HTERT RPE-1 (cell line): ENCODE results near the gene KCNN2.

Experiments
- in situ Hi-C: fragments of 300-500 bp; cut with MboI; formaldehyde crosslinking; loops from 4 replicates; pipeline ENCODE4 v1.14.3; 2020; ENCODE audit warnings: low sequenced_read_pairs

Gene KCNN2

DNA sequence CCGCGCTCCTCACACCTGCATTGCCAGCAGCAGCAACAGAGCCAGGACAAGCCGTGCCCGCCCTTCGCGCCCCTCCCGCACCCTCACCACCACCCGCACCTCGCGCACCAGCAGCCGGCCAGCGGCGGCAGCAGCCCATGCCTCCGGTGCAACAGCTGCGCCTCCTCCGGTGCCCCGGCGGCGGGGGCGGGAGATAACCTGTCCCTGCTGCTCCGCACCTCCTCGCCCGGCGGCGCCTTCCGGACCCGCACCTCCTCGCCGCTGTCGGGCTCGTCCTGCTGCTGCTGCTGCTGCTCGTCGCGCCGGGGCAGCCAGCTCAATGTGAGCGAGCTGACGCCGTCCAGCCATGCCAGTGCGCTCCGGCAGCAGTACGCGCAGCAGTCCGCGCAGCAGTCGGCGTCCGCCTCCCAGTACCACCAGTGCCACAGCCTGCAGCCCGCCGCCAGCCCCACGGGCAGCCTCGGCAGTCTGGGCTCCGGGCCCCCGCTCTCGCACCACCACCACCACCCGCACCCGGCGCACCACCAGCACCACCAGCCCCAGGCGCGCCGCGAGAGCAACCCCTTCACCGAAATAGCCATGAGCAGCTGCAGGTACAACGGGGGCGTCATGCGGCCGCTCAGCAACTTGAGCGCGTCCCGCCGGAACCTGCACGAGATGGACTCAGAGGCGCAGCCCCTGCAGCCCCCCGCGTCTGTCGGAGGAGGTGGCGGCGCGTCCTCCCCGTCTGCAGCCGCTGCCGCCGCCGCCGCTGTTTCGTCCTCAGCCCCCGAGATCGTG lies 517 bp downstream of the KCNN2 start:
- in situ Hi-C loops: no loop called here

DNA sequence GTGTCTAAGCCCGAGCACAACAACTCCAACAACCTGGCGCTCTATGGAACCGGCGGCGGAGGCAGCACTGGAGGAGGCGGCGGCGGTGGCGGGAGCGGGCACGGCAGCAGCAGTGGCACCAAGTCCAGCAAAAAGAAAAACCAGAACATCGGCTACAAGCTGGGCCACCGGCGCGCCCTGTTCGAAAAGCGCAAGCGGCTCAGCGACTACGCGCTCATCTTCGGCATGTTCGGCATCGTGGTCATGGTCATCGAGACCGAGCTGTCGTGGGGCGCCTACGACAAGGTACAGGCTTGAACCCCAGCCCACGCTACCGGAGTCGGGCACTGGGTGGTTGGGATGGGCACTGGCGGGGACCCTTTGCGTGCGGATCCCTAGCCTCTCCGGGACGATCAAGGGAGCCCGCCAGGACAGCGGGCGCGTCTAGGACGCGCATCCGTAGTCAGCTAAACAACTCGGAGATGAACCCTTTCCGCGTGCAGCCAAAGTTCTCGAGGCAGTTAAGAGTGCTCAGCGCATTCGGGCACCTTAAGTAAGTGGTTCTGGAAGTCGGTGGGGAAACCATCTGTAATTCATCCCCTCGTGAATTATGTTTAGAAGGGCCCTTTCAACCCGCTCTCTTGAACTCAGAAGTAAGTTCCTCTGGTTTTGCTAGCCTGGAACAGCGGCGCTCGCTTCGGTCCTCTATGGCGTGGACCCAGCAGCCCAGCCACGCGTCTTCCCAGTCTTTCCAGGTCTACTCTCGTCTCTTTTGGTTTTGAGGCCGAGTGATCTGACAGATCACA lies 1.3 kb downstream of the KCNN2 start:
- in situ Hi-C loops: no loop called here

DNA sequence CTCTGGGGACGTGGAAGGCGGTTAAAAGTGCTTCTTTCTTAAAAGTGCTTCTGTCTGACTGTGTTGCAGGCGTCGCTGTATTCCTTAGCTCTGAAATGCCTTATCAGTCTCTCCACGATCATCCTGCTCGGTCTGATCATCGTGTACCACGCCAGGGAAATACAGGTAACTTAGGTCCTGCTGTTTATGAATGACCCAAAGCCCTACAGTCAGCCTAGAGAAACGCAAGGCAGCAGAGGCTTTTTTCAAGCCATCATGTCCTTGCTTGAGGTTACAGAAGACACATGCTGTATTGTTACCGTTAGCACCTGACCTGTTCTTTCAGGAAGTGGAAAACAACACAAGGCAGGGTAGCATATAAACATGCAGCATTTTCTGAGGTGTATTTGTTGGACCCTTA lies 2.0 kb downstream of the KCNN2 start:
- in situ Hi-C loops: no loop called here

DNA sequence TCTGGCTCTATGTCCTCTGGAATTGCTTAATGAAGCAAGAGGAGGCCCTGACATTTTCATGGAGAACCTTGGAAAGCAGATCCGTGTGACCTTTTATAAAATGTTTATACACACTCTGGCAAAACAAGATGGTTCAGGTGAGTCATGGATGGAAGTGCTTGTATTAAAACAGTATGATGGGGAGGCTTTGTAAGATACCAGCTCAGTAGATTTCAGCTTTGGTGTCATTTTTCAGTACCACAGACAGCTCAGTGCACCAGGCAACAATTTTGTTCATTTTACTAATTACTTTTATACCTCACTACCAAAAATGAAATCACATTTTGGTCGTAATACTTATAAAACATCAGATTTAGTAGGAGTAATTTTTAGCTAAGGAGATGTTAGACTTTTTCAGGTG lies 5.2 kb downstream of the KCNN2 start:
- in situ Hi-C loops: no loop called here

DNA sequence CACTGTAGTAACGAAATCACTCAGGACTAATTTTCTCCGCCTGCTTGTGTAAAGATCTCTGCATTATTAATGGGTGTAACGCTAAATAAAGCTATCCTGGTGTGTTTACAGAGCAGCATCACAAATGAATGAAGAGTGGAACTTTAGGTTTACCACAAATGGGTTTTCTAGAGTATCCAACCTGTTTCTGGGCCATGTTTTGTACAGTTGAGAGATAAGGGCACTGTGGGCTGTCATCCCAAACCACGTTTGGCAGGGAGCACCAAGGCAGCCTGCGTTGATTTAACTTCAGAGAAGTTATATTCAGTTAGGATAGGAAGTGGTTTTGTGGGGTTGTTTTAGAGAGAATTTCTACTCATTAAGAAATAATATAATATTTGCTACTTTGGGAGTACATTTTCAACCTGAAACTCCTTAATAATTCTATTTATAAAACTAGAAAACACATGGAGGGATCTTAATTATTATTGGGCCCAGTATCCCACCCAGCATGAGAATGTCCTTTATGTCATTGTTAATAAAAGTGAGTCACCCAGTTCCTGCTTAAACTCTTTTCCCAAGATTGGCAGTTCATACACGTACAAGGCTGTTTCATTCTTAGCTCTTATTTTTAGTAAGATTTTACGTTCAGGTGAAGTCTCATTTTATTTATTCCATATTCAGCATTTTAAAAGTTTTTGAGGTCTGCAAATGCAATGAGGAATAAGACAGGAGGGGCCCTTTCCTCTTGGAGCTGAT lies 8.0 kb downstream of the KCNN2 start:
- in situ Hi-C loops: no loop called here

DNA sequence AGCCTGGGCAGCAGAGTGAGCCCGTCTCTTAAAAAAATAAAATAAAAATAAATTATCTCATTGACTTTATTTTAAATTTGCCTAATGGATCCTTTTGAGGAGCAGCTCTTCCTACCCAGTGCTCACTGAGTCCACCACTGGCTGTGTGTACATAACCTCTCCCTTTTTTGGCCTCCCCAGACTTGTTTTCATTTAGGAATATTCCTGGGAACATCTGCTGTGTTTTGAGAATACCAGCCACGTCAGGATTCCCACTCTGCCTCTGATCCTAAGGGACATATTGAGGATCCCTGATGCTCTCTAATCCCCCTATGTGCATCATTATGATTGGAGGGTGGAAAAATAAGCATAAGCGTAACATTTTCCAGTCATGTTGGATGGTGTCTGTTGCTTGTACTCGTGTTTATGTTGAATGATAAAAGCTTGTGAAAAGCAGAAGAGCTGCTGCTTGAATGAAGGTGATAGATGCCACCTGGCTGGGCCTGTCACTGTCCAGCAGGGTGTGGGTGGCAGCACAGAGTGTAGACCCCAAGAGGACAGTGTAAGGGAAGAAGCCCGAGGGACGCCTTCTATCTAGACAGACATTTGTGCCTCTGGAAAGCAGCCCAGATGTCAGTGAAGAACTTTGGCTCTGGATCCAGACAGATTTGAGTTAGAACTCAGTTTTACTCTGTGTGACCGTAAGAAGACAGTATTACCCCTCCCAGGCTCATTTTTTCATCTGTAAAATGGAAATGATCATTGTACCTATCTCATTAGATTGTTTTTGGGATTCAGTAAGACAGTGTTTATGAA lies 15.4 kb downstream of the KCNN2 start:
- in situ Hi-C loops: no loop called here

DNA sequence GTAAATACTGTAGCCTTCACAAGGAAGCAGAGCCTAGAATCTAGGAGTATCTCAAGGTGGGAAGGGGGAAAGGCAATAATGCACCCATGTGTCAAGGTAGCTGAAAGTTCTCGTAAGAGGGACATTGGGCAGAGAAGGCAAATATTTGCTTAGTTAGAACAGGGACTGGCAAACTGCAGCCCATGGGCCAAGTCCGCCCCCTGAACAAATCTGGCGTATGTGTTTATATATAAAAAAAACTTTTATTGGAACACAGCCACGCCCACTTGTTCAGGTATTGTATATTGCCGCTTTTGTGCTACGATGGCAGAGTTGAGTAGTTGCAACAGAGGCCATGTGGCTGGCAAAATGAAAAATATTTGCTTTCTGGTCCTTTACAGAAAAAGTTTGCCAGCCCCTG lies 16.1 kb downstream of the KCNN2 start:
- in situ Hi-C loops: no loop called here

DNA sequence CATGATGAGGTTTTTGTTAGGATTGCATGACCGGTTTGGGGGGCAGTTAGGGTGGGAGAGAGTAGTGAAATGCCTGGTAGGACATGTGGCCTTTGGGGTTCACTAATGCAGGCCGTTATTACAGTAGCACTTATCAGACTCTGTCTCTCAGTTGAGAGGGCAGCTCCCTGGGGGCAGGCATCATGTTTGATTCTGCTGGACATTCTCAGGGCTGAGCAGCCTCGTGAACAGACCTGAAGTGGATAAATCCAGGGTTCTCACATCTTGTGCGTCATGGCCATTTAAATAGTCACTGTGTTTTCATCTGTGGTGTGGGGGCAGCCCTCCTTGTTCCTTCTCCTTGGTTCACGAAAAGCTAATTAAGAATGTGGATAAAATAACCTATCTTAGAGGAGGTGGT lies 18.9 kb downstream of the KCNN2 start:
- in situ Hi-C loops: no loop called here

DNA sequence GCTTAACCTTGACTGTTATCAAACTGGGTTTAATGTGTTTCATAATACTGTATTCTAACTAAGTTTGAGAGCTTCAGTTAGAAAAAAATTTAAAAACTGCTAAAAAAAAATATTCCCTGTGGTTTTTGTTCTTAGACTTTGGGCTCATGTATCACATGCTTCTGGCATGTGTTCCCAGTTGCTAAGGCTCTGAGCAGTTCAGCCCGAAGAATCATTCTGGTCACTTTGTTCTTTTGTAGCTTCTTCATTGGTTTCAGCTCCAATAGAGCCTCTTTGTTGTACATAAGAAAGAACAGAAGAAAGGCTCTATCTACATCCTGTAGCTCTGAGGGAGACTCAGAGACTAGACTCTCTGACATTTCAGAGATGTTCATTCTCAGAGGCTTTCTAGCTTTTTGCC lies 25.6 kb downstream of the KCNN2 start:
- in situ Hi-C loops: no loop called here

DNA sequence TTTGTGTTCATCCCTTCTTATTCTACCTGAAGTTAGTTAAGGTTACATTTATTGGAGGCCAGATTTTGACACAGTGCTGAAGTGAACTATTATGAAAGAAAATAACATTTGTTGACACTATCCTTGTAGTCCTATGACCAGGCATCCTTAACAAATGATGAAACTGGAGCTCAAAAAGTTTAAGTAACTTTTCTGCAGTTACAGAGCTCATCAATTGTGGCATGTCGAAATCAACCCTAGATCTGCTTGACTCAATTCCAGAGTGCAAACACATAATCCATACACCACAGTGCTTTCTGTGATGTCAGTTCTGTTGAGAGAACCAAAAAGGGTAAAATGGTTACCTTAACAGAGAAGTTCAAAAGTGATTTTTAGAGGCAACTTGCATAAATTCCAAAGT lies 28.6 kb downstream of the KCNN2 start:
- in situ Hi-C loops: no loop called here

DNA sequence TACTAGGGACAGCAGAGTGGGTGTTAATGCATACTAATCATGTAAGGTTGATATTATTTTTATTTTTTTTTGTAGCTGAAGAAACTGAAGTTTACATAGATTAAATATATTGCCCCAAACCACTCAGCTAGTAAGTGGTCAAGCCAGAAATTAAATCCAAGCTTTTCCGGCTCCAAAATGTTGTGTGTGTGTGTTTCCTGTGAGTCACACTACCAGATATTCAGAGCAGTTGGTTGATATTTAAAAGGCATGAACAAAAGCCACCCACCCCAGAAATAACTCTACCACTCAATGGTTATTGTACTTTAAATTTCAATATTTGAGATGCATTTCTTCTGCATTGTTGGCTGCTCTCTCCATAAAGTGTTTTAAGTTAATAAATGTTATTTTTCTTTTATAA lies 29.5 kb downstream of the KCNN2 start:
- in situ Hi-C loops: no loop called here

DNA sequence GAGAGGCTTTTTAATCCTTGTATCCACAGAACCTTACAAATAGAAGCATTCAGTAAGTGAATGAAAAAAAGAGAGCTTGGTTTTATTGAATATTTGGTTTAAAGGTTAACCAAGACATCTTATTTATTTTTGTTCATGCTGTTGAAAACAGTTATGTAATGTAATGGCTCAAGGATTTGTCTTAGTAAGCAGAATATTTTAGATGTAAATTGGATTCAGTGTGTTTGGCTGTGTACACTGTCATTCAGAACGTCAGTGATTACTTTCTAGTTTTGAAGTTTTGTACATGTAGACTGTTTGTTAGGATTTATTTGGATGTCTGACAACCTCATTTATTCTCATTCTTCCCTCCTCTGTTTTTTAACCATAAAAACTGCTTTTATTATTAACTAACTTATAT lies 31.3 kb downstream of the KCNN2 start:
- in situ Hi-C loops: no loop called here

DNA sequence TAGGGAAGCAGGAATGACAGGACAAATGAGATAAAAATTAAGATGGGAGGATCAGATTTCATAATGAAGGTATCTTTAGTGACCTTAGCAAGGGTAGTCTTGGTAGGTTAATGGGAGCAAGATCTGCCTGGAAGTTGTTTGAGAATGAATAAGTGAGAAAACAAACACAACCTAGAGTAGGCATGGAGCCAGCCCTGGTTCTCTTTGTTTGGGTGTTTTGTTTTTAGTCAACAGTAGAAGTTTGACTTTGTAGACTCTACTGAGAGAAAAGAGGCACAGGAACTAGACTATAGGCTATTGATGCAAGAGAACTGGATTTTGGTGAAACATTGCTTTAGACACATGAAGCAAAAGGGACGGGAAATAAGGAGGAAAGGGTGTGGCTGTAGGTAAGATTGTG lies 40.3 kb downstream of the KCNN2 start:
- in situ Hi-C loops: no loop called here

DNA sequence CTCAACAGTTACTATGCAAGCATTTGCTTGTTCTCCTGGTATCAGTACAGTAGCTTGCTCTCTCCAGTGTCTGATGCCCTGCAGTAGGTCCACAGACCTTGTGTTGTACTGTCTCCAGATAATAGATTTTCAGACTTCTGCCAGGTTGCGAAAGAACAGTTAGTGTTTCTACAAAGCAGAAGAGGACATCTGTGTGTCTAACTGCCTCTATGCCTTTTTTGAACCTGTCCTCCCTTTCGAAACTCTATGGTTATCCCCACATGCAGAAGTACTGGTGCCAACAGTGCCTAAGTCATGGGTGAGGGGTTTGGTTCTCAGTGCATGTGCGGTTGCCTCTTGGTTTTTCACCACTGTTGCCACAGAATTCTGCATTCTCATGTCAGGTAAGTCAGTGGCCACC lies 45.9 kb downstream of the KCNN2 start:
- in situ Hi-C loops: no loop called here

DNA sequence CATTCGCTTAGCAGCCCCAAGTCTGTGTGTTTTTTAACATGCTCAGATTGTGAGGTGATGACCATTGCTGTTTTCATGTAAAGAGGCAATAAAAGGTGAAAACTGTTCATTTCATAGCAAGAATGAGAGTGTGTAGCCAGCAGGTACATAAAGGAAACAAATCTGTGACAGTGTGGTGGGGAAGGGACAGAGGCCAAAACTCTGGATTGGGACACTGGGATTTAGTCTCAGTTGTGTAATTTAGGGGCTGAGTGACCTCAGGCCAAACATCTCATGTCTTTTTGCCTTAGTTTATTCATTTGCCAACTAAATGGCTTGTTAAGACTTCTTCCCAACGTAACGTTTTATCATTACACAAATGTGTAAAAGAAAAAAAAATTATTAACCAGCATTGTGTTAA lies 47.0 kb downstream of the KCNN2 start:
- in situ Hi-C loops: no loop called here

DNA sequence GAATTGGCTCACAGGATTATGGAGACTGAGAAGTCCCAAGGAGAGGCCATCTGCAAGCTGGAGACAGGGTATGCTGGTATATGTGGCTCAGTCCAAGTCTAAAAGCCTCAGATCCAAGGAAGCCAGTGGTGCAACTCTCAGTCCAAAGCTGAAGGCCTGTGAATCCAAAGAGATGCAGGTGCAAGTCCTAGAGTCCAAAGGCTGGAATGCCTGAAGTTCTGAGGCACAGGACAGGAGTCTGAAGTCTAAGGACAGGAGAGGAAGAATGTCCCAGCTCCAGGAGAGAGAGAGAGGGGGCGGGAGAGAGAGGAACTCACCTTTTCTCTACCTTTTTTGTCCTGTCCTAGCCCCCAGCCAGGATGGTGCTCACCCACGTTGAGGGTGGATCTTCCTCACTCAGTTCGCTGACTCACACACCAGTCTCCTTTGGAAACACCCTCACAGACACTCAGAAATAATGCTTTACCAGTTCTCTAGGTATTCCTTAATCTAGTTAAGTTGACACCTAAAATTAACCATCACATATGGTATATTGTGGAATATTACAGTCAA lies 49.6 kb downstream of the KCNN2 start:
- in situ Hi-C loops: no loop called here

DNA sequence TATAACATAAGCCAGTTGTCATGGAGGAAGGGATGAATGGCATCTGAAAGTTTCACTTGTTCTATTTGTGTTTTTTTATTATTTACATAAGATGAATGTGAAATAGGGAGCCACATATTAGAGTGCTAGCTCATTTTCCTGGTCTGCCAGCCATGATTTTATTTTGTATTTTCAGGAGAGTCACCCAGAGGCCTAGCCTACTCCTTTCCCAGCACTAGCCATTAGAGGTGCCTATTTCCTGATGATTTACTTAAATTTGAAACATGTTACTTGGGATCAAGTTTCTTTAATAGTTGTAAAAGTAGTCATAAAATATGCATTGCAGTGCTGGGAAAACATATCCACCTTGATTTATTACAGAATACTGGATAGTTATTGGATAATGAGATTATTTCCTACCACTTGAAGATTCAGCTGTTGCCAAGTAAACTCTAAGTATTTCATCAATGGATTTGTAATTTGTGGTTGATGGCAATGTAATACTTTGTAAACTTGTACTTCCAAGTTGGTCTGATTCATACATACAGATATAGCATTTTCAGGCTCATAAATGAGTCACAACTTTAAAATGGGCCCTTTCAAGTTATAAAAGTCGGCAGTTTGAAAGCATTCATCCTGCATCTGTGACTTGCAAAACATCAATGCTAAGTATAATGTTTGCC lies 50.8 kb downstream of the KCNN2 start:
- in situ Hi-C loops: no loop called here

DNA sequence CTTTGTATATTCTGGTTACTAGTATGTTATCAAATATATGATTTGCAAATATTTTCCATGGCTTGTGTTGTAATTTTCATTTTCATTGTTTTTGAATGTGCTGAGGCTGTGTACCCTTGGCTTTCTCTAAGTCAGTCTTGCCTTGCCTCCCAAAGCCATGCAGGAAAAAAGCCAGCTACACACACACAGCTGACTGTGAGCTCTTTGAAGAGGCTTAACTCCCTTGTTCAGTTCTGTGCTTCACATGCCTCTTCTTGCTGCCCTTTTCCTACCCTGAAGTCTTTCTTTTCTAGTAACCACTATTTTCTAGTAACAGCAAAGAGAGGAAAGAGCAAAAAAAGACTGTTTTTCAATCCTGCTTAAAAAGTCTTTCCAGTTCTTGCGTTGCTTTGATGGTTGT lies 53.9 kb downstream of the KCNN2 start:
- in situ Hi-C loops: no loop called here

DNA sequence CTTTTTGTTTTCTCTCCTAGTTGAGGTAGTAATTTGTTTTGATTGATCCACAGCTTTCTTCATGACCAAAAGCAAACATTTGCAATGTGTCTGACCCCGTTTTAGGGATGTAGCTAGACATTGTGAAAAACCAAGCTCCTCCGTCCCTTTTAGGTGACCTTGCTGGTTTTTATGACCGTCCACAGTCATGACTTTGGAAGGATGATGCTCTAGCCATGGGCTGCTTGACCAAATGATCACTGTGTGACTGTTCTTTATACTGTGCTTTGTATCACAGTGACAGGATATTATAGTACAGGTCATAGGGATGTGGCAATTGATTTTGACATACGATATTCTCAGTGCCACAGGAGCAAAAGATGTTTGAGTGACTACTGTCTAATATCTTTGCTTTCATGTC lies 54.4 kb downstream of the KCNN2 start:
- in situ Hi-C loops: no loop called here

DNA sequence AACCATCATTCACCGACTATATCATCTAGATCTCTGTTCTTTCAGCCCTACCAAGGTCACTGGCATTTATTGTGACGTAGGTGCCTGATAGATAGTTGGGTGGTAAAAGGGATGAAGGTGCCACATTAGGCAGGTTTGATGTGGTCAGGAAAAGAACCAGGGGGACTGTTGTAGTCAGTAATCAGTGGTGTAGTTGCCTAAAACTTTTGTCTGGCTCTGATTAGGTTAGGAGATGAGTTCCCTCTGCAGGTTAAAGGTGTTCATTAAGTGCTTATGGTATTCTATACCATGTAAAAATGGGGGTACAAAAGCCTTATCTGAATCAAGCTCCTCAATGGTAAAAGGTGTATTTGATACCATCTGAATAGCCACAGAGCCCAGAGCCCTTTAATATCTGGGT lies 55.6 kb downstream of the KCNN2 start:
- in situ Hi-C loops: no loop called here
